Astrocyte of the spinal cord (primary cell): Measurements from ENCODE around the gene PAPOLG.
A peak's percentile ranks its signal among the peaks of the same experiment; 100 is the strongest.
"Not testable (repeated sequence)": the region's sequence is repeated elsewhere in the genome, so short reads cannot be mapped to it uniquely, and the experiment has no call there.

Experiments
- DNase-seq: peaks from one replicate; pipeline ENCODE4 v3.0.0; 2011; ENCODE audit warnings: low read depth, low spot score
- H3K4me3 ChIP-seq: 2 replicates; pipeline ENCODE4 v1.5.1; 2011; ENCODE audit warnings: low read depth, mild to moderate bottlenecking, low read length, moderate library complexity
- CTCF ChIP-seq: IDR thresholded peaks from 2 replicates; pipeline ENCODE4 v1.5.1; 2012; ENCODE audit warnings: low read depth, mild to moderate bottlenecking, low read length, inconsistent platforms
- in situ Hi-C: cut with HindIII; loops from 2 replicates; pipeline ENCODE4 v1.10.0; 2017; ENCODE audit warnings: low sequenced_read_pairs

PAPOLG gene

GRCh38 chr2:60811491-60812375 is 55.7 kb downstream of the PAPOLG start:
- DNase-seq = no peak

GRCh38 chr2:60817191-60817590 is 61.1 kb downstream of the PAPOLG start:
- DNase-seq, H3K4me3 ChIP-seq, in situ Hi-C loops: not testable (repeated sequence)

More at GRCh38 chr2:60811491-60812375, 55.7 kb downstream of the PAPOLG start:
- no peak overlapping the region for H3K4me3 ChIP-seq
- in situ Hi-C loops = no loop called here
- no peak for TF ChIP-seq CTCF

GRCh38 chr2:60818272-60818671 is 62.2 kb downstream of the PAPOLG start:
- DNase-seq = no peak
- in situ Hi-C loops = no loop called here

GRCh38 chr2:60819155-60819862 is 63.2 kb downstream of the PAPOLG start:
- in situ Hi-C loops = no loop called here
- no peak for TF ChIP-seq CTCF

More at GRCh38 chr2:60818272-60818671, 62.2 kb downstream of the PAPOLG start:
- H3K4me3 ChIP-seq = no peak overlapping the region
- TF ChIP-seq CTCF = peak; percentile 28

GRCh38 chr2:60819936-60820335 is 63.9 kb downstream of the PAPOLG start:
- TF ChIP-seq CTCF = no peak
- no peak for DNase-seq
- in situ Hi-C loops = no loop called here
- no peak overlapping the region for H3K4me3 ChIP-seq

More at GRCh38 chr2:60819155-60819862, 63.2 kb downstream of the PAPOLG start:
- no peak overlapping the region for H3K4me3 ChIP-seq
- DNase-seq = no peak

- DNase-seq = no peak
- in situ Hi-C loops = no loop called here
- H3K4me3 ChIP-seq = no peak overlapping the region
- no peak for TF ChIP-seq CTCF
Observed at GRCh38 chr2:60820416-60821132, 64.5 kb downstream of the PAPOLG start.
